Stomach smooth muscle (tissue), 2 donors: ENCODE measurements around the gene SLC22A23.

Source experiments
- H3K27ac ChIP-seq: one replicate; pipeline ENCODE4 v1.7.0; 2013; ENCODE audit warnings: mild to moderate bottlenecking, low read length, inconsistent platforms
- H3K27me3 ChIP-seq, 2 donors: one replicate each; pipeline ENCODE4 v1.7.0; 2013; ENCODE audit warnings: low read length in 2 of 2; ENCODE audit not compliant: insufficient read depth in 2 of 2, control insufficient read depth in 1 of 2
- H3K36me3 ChIP-seq, 2 donors: one replicate each; pipeline ENCODE4 v1.7.0; 2013; ENCODE audit warnings: low read length in 2 of 2; ENCODE audit not compliant: control insufficient read depth in 2 of 2, insufficient read depth in 2 of 2
- H3K4me1 ChIP-seq: one replicate; pipeline ENCODE4 v1.7.0; 2013; ENCODE audit warnings: low read length; ENCODE audit not compliant: control insufficient read depth, insufficient read depth
- H3K4me3 ChIP-seq, 2 donors: one replicate each; pipeline ENCODE4 v1.7.0; 2013; ENCODE audit warnings: low read length in 2 of 2
- H3K9ac ChIP-seq, 2 donors: one replicate each; pipeline ENCODE4 v1.7.0; 2013; ENCODE audit warnings: low read length in 2 of 2, mild to moderate bottlenecking in 1 of 2
- H3K9me3 ChIP-seq, 2 donors: one replicate each; pipeline ENCODE4 v1.7.0; 2013; ENCODE audit warnings: low read length in 2 of 2; ENCODE audit not compliant: control insufficient read depth in 2 of 2
- donor health status: healthy.
- donor health status: Pancreatic carcinoma.

The SLC22A23 gene

DNA sequence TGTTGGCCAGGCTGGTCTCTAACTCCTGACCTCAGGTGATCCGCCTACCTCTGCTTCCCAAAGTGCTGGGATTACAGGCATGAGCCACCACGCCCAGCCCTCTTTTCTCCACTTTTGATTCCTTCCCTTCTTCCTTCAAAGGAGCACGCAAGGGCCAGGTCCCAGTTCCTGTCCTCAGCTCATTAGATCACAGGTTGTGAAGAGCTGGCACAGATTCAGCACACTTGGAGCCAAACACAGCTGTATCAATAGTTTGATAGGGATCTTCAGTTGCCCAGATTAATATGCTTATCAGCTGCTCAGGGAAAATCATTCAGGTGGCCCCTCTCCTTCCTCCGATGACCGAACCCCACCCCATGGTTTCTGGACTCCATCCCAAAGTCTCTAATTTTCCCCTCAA, 14.4 kb upstream of the SLC22A23 start:
- no peaks in the 10 kb centered on the region for H3K4me1 ChIP-seq
- no peak overlapping the region for H3K9ac ChIP-seq
- no peaks in the 10 kb centered on the region for H3K27me3 ChIP-seq
- no peaks in the 10 kb centered on the region for H3K36me3 ChIP-seq
- H3K9me3 ChIP-seq = no peaks in the 10 kb centered on the region
- H3K4me3 ChIP-seq = no peak overlapping the region
- no peak overlapping the region for H3K27ac ChIP-seq

DNA sequence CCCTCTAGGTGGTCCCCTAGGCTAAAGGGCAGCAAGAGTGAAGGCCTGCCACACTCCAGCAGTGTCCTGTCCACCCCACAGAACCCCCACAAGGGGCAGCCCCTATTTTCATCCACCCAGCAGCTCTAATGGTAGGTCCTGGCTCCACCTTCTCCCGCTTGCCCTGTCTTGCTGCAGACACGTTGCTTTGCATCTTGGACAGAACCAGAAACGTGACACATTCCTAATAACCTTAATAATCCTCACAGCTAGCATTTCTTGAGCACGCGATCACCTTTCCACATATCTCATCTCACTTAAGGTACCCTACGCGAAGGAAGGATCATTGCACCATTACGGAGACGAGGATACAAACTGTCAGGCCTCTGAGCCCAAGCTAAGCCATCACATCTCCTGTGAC, 11.7 kb upstream of the SLC22A23 start:
- H3K9ac ChIP-seq = no peak overlapping the region
- no peaks in the 10 kb centered on the region for H3K4me1 ChIP-seq
- no peak overlapping the region for H3K4me3 ChIP-seq
- H3K27ac ChIP-seq = no peak overlapping the region
- H3K36me3 ChIP-seq = no peaks in the 10 kb centered on the region
- H3K9me3 ChIP-seq = no peaks in the 10 kb centered on the region
- no peaks in the 10 kb centered on the region for H3K27me3 ChIP-seq

GRCh38 chr6:3467996-3468395, 11.1 kb upstream of the SLC22A23 start:
- Histone ChIP-seq H3K4me1 (no peaks in the 10 kb centered on the region), H3K9ac (no peak overlapping the region), H3K27me3 (no peaks in the 10 kb centered on the region), H3K27ac (no peak overlapping the region), H3K36me3 (no peaks in the 10 kb centered on the region), H3K9me3 (no peaks in the 10 kb centered on the region), H3K4me3 (no peak overlapping the region)

- no peak overlapping the region for H3K9ac ChIP-seq
- no peaks in the 10 kb centered on the region for H3K4me1 ChIP-seq
- no peak overlapping the region for H3K27ac ChIP-seq
- H3K9me3 ChIP-seq = no peaks in the 10 kb centered on the region
- H3K36me3 ChIP-seq = no peaks in the 10 kb centered on the region
- H3K4me3 ChIP-seq = no peak overlapping the region
- no peaks in the 10 kb centered on the region for H3K27me3 ChIP-seq
These were observed 9.8 kb upstream of the SLC22A23 start for GRCh38 chr6:3466488-3467219.

GRCh38 chr6:3460253-3460652, 3.4 kb upstream of the SLC22A23 start:
- Histone ChIP-seq H3K36me3 (no peaks in the 10 kb centered on the region), H3K27ac (no peak overlapping the region), H3K9ac (no peak overlapping the region), H3K4me1 (peaks cover 14% of the 10 kb centered on the region), H3K4me3 (no peak overlapping the region), H3K9me3 (no peaks in the 10 kb centered on the region), H3K27me3 (no peaks in the 10 kb centered on the region)

DNA sequence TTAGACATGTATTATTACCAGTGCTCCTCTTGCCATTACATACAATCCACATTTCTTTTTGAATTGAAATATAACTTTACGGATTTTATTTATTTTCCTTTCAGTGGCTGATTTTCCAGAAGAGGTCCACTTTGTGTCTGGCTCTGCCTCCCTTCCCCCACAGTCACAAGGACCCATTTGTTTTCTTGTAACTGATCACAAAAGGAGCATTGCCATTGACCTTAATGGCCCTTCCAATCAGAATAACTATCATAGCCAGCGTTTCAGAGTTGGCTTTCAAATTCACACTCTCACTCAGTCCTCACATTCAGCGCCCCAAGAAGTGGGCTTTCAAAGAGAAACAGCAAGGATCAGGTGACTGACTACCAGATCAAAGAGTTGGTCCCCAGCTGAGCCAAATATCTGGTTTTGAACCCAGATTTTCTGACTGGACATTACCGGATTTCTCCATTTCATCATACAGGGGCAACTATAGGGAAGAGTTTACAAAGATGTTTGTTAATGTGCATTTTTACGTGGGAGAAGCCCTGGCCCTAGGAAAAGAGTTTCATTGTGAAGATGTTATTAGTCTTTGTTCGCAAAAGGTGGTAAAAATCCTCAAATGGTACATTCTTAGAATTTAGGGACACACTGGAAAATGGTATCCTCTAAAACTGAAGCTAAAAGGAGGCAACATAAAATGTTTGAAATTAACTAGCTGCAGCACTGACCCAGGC, 2.0 kb upstream of the SLC22A23 start:
- no peaks in the 10 kb centered on the region for H3K27me3 ChIP-seq
- H3K4me1 ChIP-seq = peaks cover 19% of the 10 kb centered on the region
- no peaks in the 10 kb centered on the region for H3K9me3 ChIP-seq
- H3K36me3 ChIP-seq = no peaks in the 10 kb centered on the region
- no peak overlapping the region for H3K4me3 ChIP-seq
- H3K9ac ChIP-seq = no peak overlapping the region
- peak overlapping the region; percentile 24 for H3K27ac ChIP-seq

DNA sequence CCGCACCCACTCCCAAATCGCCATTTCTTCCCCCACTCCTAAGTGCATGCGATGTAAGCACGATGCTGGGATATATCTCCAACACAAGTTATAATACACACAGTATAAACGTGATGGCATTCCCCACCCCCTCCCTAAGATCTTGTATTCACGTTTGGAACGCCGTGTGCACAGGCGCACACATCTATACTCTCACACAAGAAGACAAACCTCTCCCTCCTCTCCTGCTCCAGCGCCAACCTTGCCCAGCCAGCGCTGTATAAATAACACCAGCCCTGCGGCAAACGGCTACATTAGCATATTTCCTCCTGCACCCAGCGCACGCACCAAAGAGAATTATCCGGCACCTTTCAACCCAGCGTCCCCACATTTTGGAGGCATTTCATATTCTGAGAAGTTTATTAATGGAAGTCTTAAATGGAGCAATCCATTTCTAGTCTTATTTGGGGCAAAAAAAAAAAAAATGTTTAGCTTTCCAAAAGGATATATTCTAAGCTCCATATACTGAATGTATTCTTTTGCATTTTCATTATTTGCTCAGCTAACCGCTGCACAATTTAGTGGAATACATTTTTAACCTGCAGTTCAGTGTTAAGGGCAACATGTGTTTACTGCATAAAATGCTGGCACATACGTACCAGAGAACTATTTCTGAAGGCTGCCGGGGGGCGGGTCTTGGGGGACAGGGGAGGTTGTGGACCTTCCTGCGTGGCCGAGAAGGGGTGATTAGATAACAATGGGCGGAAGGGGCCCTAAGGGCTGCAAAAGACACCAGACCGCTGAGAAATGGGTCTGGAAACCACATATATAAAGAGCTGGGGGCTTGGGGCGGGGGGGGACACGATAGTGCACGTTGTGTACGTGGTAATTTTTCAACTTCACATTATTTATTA, 1.1 kb upstream of the SLC22A23 start:
- H3K27ac ChIP-seq = peak overlapping the region; percentile 58
- peak overlapping the region; percentile 73 to 74 for H3K4me3 ChIP-seq
- H3K36me3 ChIP-seq = no peaks in the 10 kb centered on the region
- H3K27me3 ChIP-seq = no peaks in the 10 kb centered on the region
- H3K4me1 ChIP-seq = peaks cover 23% of the 10 kb centered on the region
- peak overlapping the region; percentile 36 to 54 for H3K9ac ChIP-seq
- H3K9me3 ChIP-seq = no peaks in the 10 kb centered on the region

- H3K4me3 ChIP-seq = peak overlapping the region; percentile 76 to 81
- no peak overlapping the region for H3K27ac ChIP-seq
- H3K36me3 ChIP-seq = no peaks in the 10 kb centered on the region
- H3K9me3 ChIP-seq = no peaks in the 10 kb centered on the region
- peaks cover 23% of the 10 kb centered on the region for H3K4me1 ChIP-seq
- no peaks in the 10 kb centered on the region for H3K27me3 ChIP-seq
- H3K9ac ChIP-seq = no peak overlapping the region
These were observed 404 bp downstream of the SLC22A23 start for GRCh38 chr6:3456395-3456897.

- Histone ChIP-seq H3K4me1 (peaks cover 23% of the 10 kb centered on the region), H3K36me3 (no peaks in the 10 kb centered on the region), H3K27me3 (no peaks in the 10 kb centered on the region), H3K9ac (peak overlapping the region; percentile 48 to 68), H3K9me3 (no peaks in the 10 kb centered on the region), H3K27ac (no peak overlapping the region), H3K4me3 (peak overlapping the region; percentile 76 to 81)
These were observed 1.1 kb downstream of the SLC22A23 start for GRCh38 chr6:3455569-3456394.

- Histone ChIP-seq H3K27me3 (no peaks in the 10 kb centered on the region), H3K4me1 (peaks cover 23% of the 10 kb centered on the region), H3K36me3 (no peaks in the 10 kb centered on the region), H3K4me3 (peak overlapping the region; percentile 76 to 81), H3K27ac (no peak overlapping the region), H3K9me3 (no peaks in the 10 kb centered on the region), H3K9ac (peak overlapping the region; percentile 48 to 68)
These were observed 1.7 kb downstream of the SLC22A23 start for GRCh38 chr6:3455147-3455568.
